Thoracic aorta (tissue), 2 donors: Measurements from ENCODE around the gene EEA1. TPM values are rescaled to one million over a fixed set of nuclear protein-coding genes. Genes with fewer than 3 reads are reported as not detected.

ENCODE experiments used
- ATAC-seq: fragments of 150-250 bp; one replicate; pipeline ENCODE4 v1.8.0; 2017; ENCODE audit warnings: low read depth; ENCODE audit not compliant: insufficient number of reproducible peaks, low FRiP score
- DNase-seq: peaks from one replicate; pipeline ENCODE4 v3.0.0-alpha.2; 2020; ENCODE audit warnings: low spot score
- H3K27ac ChIP-seq, 2 donors: fragments of 200-600 bp; sonication (generic); 1 replicate in 1 of 2; 2 replicates in 1 of 2; pipeline ENCODE4 v1.5.1; 2016; ENCODE audit warnings: mild to moderate bottlenecking in 2 of 2, moderate library complexity in 2 of 2
- H3K27me3 ChIP-seq: fragments of 200-600 bp; sonication (generic); replicated peaks from 2 replicates; pipeline ENCODE4 v1.6.0; 2016; ENCODE audit warnings: mild to moderate bottlenecking; ENCODE audit not compliant: insufficient read depth
- H3K36me3 ChIP-seq: fragments of 200-600 bp; sonication (generic); one replicate; pipeline ENCODE4 v1.5.1; 2016
- H3K4me1 ChIP-seq, 2 donors: fragments of 200-600 bp; sonication (generic); 1 replicate in 1 of 2; 2 replicates in 1 of 2; pipeline versions ENCODE4 v1.5.1 to v1.6.0; 2016; ENCODE audit warnings: low read depth in 2 of 2, mild to moderate bottlenecking in 1 of 2; ENCODE audit not compliant: control insufficient read depth in 1 of 2
- H3K4me3 ChIP-seq: fragments of 200-600 bp; sonication (generic); 2 replicates; pipeline ENCODE4 v1.5.1; 2016; ENCODE audit warnings: mild to moderate bottlenecking
- H3K9me3 ChIP-seq: fragments of 200-600 bp; sonication (generic); 2 replicates; pipeline ENCODE4 v1.5.1; 2016
- CTCF ChIP-seq: fragments of 200-600 bp; sonication (generic); IDR thresholded peaks from one replicate; pipeline ENCODE4 v1.5.1; 2019; ENCODE audit warnings: antibody characterized with exemption
- total RNA-seq, 2 donors: library from RNA; depleted of rRNA; stranded (reverse); fragments of >200 nt; gene quantifications; one replicate each; pipeline versions ENCODE4 v1.1.0 to v1.2.3, GENCODE V29; 2016

EEA1 gene
- total RNA-seq, 2 donors from 2014 or later = 19.1 to 40.1 TPM

- ATAC-seq = no peak
- Histone ChIP-seq H3K27ac (no peak overlapping the region), H3K9me3 (no peaks in the 10 kb centered on the region), H3K36me3 (no peaks in the 10 kb centered on the region), H3K27me3 (no peaks in the 10 kb centered on the region), H3K4me1 (no peaks in the 10 kb centered on the region), H3K4me3 (no peak overlapping the region)
- DNase-seq = no peak
- TF ChIP-seq CTCF = no peak
Measured at GRCh38 chr12:92953747-92954146, 24.7 kb upstream of the EEA1 start.

GRCh38 chr12:92952394-92952793 lies 23.3 kb upstream of the EEA1 start:
- H3K36me3 ChIP-seq = no peaks in the 10 kb centered on the region
- ATAC-seq = no peak
- TF ChIP-seq CTCF = no peak
- H3K4me1 ChIP-seq = no peaks in the 10 kb centered on the region
- DNase-seq = no peak
- no peak overlapping the region for H3K4me3 ChIP-seq
- no peaks in the 10 kb centered on the region for H3K9me3 ChIP-seq
- no peak overlapping the region for H3K27ac ChIP-seq
- no peaks in the 10 kb centered on the region for H3K27me3 ChIP-seq

GRCh38 chr12:92951006-92951405 lies 21.9 kb upstream of the EEA1 start:
- H3K36me3 ChIP-seq = no peaks in the 10 kb centered on the region
- H3K4me3 ChIP-seq = no peak overlapping the region
- DNase-seq = no peak
- no peak overlapping the region for H3K27ac ChIP-seq
- H3K27me3 ChIP-seq = no peaks in the 10 kb centered on the region
- no peak for TF ChIP-seq CTCF
- no peaks in the 10 kb centered on the region for H3K9me3 ChIP-seq
- no peaks in the 10 kb centered on the region for H3K4me1 ChIP-seq
- ATAC-seq = no peak

- no peaks in the 10 kb centered on the region for H3K27me3 ChIP-seq
- no peak overlapping the region for H3K27ac ChIP-seq
- no peaks in the 10 kb centered on the region for H3K36me3 ChIP-seq
- H3K9me3 ChIP-seq = no peaks in the 10 kb centered on the region
- no peak overlapping the region for H3K4me3 ChIP-seq
- no peak for ATAC-seq
- H3K4me1 ChIP-seq = no peaks in the 10 kb centered on the region
- DNase-seq = no peak
- TF ChIP-seq CTCF = no peak
Measured at GRCh38 chr12:92950011-92950410, 20.9 kb upstream of the EEA1 start.

GRCh38 chr12:92949466-92949865 lies 20.4 kb upstream of the EEA1 start:
- no peak overlapping the region for H3K27ac ChIP-seq
- no peak for TF ChIP-seq CTCF
- no peak for ATAC-seq

More at GRCh38 chr12:92949466-92949865, 20.4 kb upstream of the EEA1 start:
- no peaks in the 10 kb centered on the region for H3K27me3 ChIP-seq
- no peak overlapping the region for H3K4me3 ChIP-seq
- no peaks in the 10 kb centered on the region for H3K9me3 ChIP-seq
- no peaks in the 10 kb centered on the region for H3K4me1 ChIP-seq
- DNase-seq = no peak
- no peaks in the 10 kb centered on the region for H3K36me3 ChIP-seq
